Lower lobe of right lung (tissue), 2 donors: Measurements from ENCODE around the gene SLCO1A2. TPM values are rescaled to one million over a fixed set of nuclear protein-coding genes. Genes with fewer than 3 reads are reported as not detected.

ENCODE experiments used
- ATAC-seq, 2 donors: fragments of 200-7000 bp; cut with Tn5 transposase; one replicate each; pipeline ENCODE4 v1.9.1; 2020 to 2022; ENCODE audit warnings: mild to moderate bottlenecking in 2 of 2, moderate library complexity in 2 of 2
- DNase-seq: peaks from one replicate; pipeline ENCODE4 v3.0.0-alpha.2; 2020
- H3K27ac ChIP-seq: fragments of 200-600 bp; one replicate; pipeline ENCODE4 v1.8.0; 2022
- H3K27me3 ChIP-seq: fragments of 200-600 bp; one replicate; pipeline ENCODE4 v1.8.0; 2022; ENCODE audit warnings: low read depth
- H3K36me3 ChIP-seq: fragments of 200-600 bp; one replicate; pipeline ENCODE4 v1.8.0; 2022; ENCODE audit warnings: mild to moderate bottlenecking
- H3K4me1 ChIP-seq: fragments of 200-600 bp; one replicate; pipeline ENCODE4 v1.8.0; 2022
- H3K4me3 ChIP-seq: fragments of 200-600 bp; one replicate; pipeline ENCODE4 v1.8.0; 2022; ENCODE audit warnings: mild to moderate bottlenecking
- H3K9me3 ChIP-seq: fragments of 200-600 bp; one replicate; pipeline ENCODE4 v1.8.0; 2022
- intact Hi-C: fragments of 100-400 bp; cut with DNase I; formaldehyde crosslinking; loops from one replicate; pipeline ENCODE4 v1.11.0; 2022
- total RNA-seq: library from RNA; stranded (reverse); fragmentation: NEBNext Ultra II Directional; extraction: Animal tissue kit (Norgen Biotek cat#: 25700); gene quantifications from one replicate; pipeline ENCODE4 v1.2.1, GENCODE V29; 2021
- TF ChIP-seq, protein P1 (sequence below): fragments of 200-600 bp; IDR thresholded peaks from one replicate; pipeline ENCODE4 v1.8.0; 2022; ENCODE audit warnings: antibody characterized with exemption, mild to moderate bottlenecking
- donor health status: DM: no; HTN: yes; CAD: no; lungs with severe emphysema.

SLCO1A2 gene
- total RNA-seq, 1 donor from 2014 or later = 3.5 TPM

- DNase-seq (no peak), ATAC-seq (no peak)
- Histone ChIP-seq H3K4me1 (no peaks in the 10 kb centered on the region), H3K27ac (no peak overlapping the region), H3K27me3 (no peaks in the 10 kb centered on the region), H3K36me3 (no peaks in the 10 kb centered on the region), H3K4me3 (no peak overlapping the region), H3K9me3 (no peaks in the 10 kb centered on the region)
- intact Hi-C loops = no loop called here
- TF ChIP-seq, protein P1, sequence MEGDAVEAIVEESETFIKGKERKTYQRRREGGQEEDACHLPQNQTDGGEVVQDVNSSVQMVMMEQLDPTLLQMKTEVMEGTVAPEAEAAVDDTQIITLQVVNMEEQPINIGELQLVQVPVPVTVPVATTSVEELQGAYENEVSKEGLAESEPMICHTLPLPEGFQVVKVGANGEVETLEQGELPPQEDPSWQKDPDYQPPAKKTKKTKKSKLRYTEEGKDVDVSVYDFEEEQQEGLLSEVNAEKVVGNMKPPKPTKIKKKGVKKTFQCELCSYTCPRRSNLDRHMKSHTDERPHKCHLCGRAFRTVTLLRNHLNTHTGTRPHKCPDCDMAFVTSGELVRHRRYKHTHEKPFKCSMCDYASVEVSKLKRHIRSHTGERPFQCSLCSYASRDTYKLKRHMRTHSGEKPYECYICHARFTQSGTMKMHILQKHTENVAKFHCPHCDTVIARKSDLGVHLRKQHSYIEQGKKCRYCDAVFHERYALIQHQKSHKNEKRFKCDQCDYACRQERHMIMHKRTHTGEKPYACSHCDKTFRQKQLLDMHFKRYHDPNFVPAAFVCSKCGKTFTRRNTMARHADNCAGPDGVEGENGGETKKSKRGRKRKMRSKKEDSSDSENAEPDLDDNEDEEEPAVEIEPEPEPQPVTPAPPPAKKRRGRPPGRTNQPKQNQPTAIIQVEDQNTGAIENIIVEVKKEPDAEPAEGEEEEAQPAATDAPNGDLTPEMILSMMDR = no peak
These were observed 94.9 kb downstream of the SLCO1A2 start for GRCh38 chr12:21239866-21240265.

GRCh38 chr12:21234395-21234794, 100.3 kb downstream of the SLCO1A2 start:
- TF ChIP-seq, protein P1 = no peak
- no peak for DNase-seq
- Histone ChIP-seq H3K27ac (no peak overlapping the region), H3K36me3 (no peaks in the 10 kb centered on the region), H3K9me3 (no peaks in the 10 kb centered on the region), H3K27me3 (no peaks in the 10 kb centered on the region), H3K4me3 (no peak overlapping the region), H3K4me1 (no peaks in the 10 kb centered on the region)
- no peak for ATAC-seq
- intact Hi-C loops = no loop called here

GRCh38 chr12:21223930-21224329, 110.8 kb downstream of the SLCO1A2 start:
- no peak for ATAC-seq
- intact Hi-C loops = no loop called here
- TF ChIP-seq, protein P1 = no peak

GRCh38 chr12:21221778-21222177, 112.9 kb downstream of the SLCO1A2 start:
- no peaks in the 10 kb centered on the region for H3K4me1 ChIP-seq
- intact Hi-C loops = no loop called here
- ATAC-seq (no peak), DNase-seq (no peak)
- TF ChIP-seq, protein P1 = no peak
- H3K9me3 ChIP-seq = no peaks in the 10 kb centered on the region
- no peaks in the 10 kb centered on the region for H3K36me3 ChIP-seq
- no peak overlapping the region for H3K27ac ChIP-seq
- no peak overlapping the region for H3K4me3 ChIP-seq
- H3K27me3 ChIP-seq = no peaks in the 10 kb centered on the region

More at GRCh38 chr12:21223930-21224329, 110.8 kb downstream of the SLCO1A2 start:
- H3K4me3 ChIP-seq = no peak overlapping the region
- no peaks in the 10 kb centered on the region for H3K27me3 ChIP-seq
- H3K4me1 ChIP-seq = no peaks in the 10 kb centered on the region
- H3K36me3 ChIP-seq = no peaks in the 10 kb centered on the region
- no peak overlapping the region for H3K27ac ChIP-seq
- H3K9me3 ChIP-seq = no peaks in the 10 kb centered on the region
- no peak for DNase-seq

- Histone ChIP-seq H3K9me3 (no peaks in the 10 kb centered on the region), H3K36me3 (no peaks in the 10 kb centered on the region), H3K27me3 (no peaks in the 10 kb centered on the region), H3K27ac (no peak overlapping the region), H3K4me1 (no peaks in the 10 kb centered on the region), H3K4me3 (no peak overlapping the region)
- intact Hi-C loops = no loop called here
- TF ChIP-seq, protein P1 = no peak
- no peak for DNase-seq
- ATAC-seq = no peak
These were observed 113.6 kb downstream of the SLCO1A2 start for GRCh38 chr12:21221072-21221471.

GRCh38 chr12:21220266-21220665, 114.5 kb downstream of the SLCO1A2 start:
- ATAC-seq (no peak), DNase-seq (no peak)
- no peak overlapping the region for H3K4me3 ChIP-seq
- no peaks in the 10 kb centered on the region for H3K9me3 ChIP-seq
- H3K36me3 ChIP-seq = no peaks in the 10 kb centered on the region
- H3K27ac ChIP-seq = no peak overlapping the region
- no peaks in the 10 kb centered on the region for H3K4me1 ChIP-seq
- intact Hi-C loops = no loop called here
- TF ChIP-seq, protein P1 = no peak
- H3K27me3 ChIP-seq = no peaks in the 10 kb centered on the region
